GM23338 (cell line): ENCODE measurements around the gene CFAP157. TPM values are rescaled to one million over a fixed set of nuclear protein-coding genes. Genes with fewer than 3 reads are reported as not detected.
A peak's percentile ranks its signal among the peaks of the same experiment; 100 is the strongest.

ENCODE experiments used
- ATAC-seq: fragments of 200-7000 bp; cut with Tn5 transposase; 3 replicates; pipeline ENCODE4 v1.9.1; 2020
- DNase-seq: peaks from one replicate; pipeline ENCODE4 v3.0.0-alpha.2; 2015; ENCODE audit warnings: low spot score
- H2AFZ ChIP-seq: fragments of 200-600 bp; sonication (generic); 2 replicates; pipeline ENCODE4 v1.8.0; 2016; ENCODE audit warnings: antibody characterized with exemption, mild to moderate bottlenecking, moderate library complexity
- H3F3A ChIP-seq: fragments of 200-600 bp; sonication (generic); replicated peaks from 2 replicates; pipeline ENCODE4 v1.8.0; 2017; ENCODE audit warnings: antibody characterized with exemption, mixed run types, low read depth
- H3K27ac ChIP-seq: fragments of 200-600 bp; sonication (generic); 2 replicates; pipeline ENCODE4 v1.6.1; 2016; ENCODE audit warnings: low read depth
- H3K27me3 ChIP-seq: fragments of 200-600 bp; sonication (generic); 2 replicates; pipeline ENCODE4 v1.8.0; 2016; ENCODE audit warnings: mild to moderate bottlenecking, mixed run types, moderate library complexity; ENCODE audit not compliant: insufficient read depth
- H3K36me3 ChIP-seq: fragments of 200-600 bp; sonication (generic); 2 replicates; pipeline ENCODE4 v1.8.0; 2016; ENCODE audit warnings: mild to moderate bottlenecking; ENCODE audit not compliant: insufficient read depth
- H3K4me1 ChIP-seq: fragments of 200-600 bp; sonication (generic); 2 replicates; pipeline ENCODE4 v1.8.0; 2016; ENCODE audit warnings: mild to moderate bottlenecking, moderate library complexity; ENCODE audit not compliant: insufficient read depth
- H3K4me2 ChIP-seq: fragments of 200-600 bp; sonication (generic); 2 replicates; pipeline ENCODE4 v1.7.1; 2017; ENCODE audit warnings: mixed run types
- H3K4me3 ChIP-seq: fragments of 200-600 bp; sonication (generic); 2 replicates; pipeline ENCODE4 v1.6.1; 2016; ENCODE audit warnings: mixed run types
- H3K79me2 ChIP-seq: fragments of 200-600 bp; sonication (generic); replicated peaks from 2 replicates; pipeline ENCODE4 v1.8.0; 2017; ENCODE audit warnings: mild to moderate bottlenecking; ENCODE audit not compliant: insufficient read depth
- H3K9me2 ChIP-seq: fragments of 200-600 bp; sonication (generic); 2 replicates; pipeline ENCODE4 v1.8.0; 2017; ENCODE audit not compliant: insufficient read depth
- H4K20me1 ChIP-seq: fragments of 200-600 bp; sonication (generic); replicated peaks from 2 replicates; pipeline ENCODE4 v1.8.0; 2017; ENCODE audit warnings: mild to moderate bottlenecking; ENCODE audit not compliant: insufficient read depth
- H3K27ac Mint-ChIP-seq: 2 replicates; pipeline ENCODE4 v1.8.0; 2020; ENCODE audit warnings: inconsistent platforms, mild to moderate bottlenecking, moderate library complexity, mixed read lengths
- H3K27me3 Mint-ChIP-seq: 3 replicates; pipeline ENCODE4 v1.8.0; 2022; ENCODE audit warnings: low read depth, mild to moderate bottlenecking, moderate library complexity, mixed read lengths, inconsistent platforms; ENCODE audit not compliant: insufficient read depth, poor library complexity
- H3K36me3 Mint-ChIP-seq: 3 replicates; pipeline ENCODE4 v1.8.0; 2021; ENCODE audit warnings: low read depth, mild to moderate bottlenecking, inconsistent platforms, moderate library complexity, mixed read lengths
- H3K4me1 Mint-ChIP-seq: 3 replicates; pipeline ENCODE4 v1.8.0; 2020; ENCODE audit warnings: mild to moderate bottlenecking, inconsistent platforms, mixed read lengths
- H3K4me3 Mint-ChIP-seq: 3 replicates; pipeline ENCODE4 v1.8.0; 2021; ENCODE audit warnings: moderate library complexity, mild to moderate bottlenecking, inconsistent platforms, mixed read lengths
- H3K9me3 Mint-ChIP-seq: 3 replicates; pipeline ENCODE4 v1.8.0; 2020; ENCODE audit warnings: moderate library complexity, mild to moderate bottlenecking, inconsistent platforms, mixed read lengths
- EZH2 ChIP-seq: fragments of 200-600 bp; sonication (generic); IDR thresholded peaks from one replicate; pipeline ENCODE4 v1.8.0; 2017; ENCODE audit warnings: antibody characterized with exemption, mild to moderate bottlenecking, low read depth; ENCODE audit not compliant: unreplicated experiment
- POLR2AphosphoS5 ChIP-seq: IDR thresholded peaks from 2 replicates; pipeline ENCODE4 v1.6.1; 2016; ENCODE audit warnings: antibody characterized with exemption, low read depth
- STAT1 ChIP-seq: IDR thresholded peaks from one replicate; pipeline ENCODE4 v1.6.1; 2016; ENCODE audit warnings: antibody characterized with exemption; ENCODE audit not compliant: unreplicated experiment
- ZNF114 ChIP-seq: fragments of 250-450 bp; sonication (Bioruptor Pico); IDR thresholded peaks from 2 replicates; pipeline ENCODE4 v1.5.0; 2020; ENCODE audit warnings: mild to moderate bottlenecking, moderate library complexity
- ZNF331 ChIP-seq: fragments of 250-450 bp; sonication (Bioruptor Pico); IDR thresholded peaks from 2 replicates; pipeline ENCODE4 v1.5.0; 2020; ENCODE audit warnings: low read depth, mild to moderate bottlenecking, moderate library complexity
- polyA plus RNA-seq: library from polyadenylated mRNA; unstranded; fragments of >200 nt; fragmentation: Nextera tagmentation; extraction: Ambion mirVana; gene quantifications from 2 replicates; pipeline ENCODE4 v1.2.1, GENCODE V29; 2016
- total RNA-seq: library from RNA; depleted of rRNA; stranded (reverse); fragments of >200 nt; shearing (Covaris generic); gene quantifications from 2 replicates; pipeline ENCODE4 v1.2.3, GENCODE V29; 2014
- TF ChIP-seq, protein P1 (sequence below): IDR thresholded peaks from one replicate; pipeline ENCODE4 v1.6.1; 2018; ENCODE audit warnings: antibody characterized with exemption; ENCODE audit not compliant: unreplicated experiment
- TF ChIP-seq, protein P2 (sequence below): fragments of 250-450 bp; sonication (Bioruptor Pico); IDR thresholded peaks from 2 replicates; pipeline ENCODE4 v1.5.0; 2020; ENCODE audit warnings: mild to moderate bottlenecking, moderate library complexity
- TF ChIP-seq, protein P3 (sequence below): IDR thresholded peaks from 2 replicates; pipeline ENCODE4 v1.6.1; 2016; ENCODE audit warnings: antibody characterized with exemption

The CFAP157 gene
- total and polyA plus RNA-seq, 2 experiments from 2014 or later, result 0.17 to 0.55 TPM

DNA sequence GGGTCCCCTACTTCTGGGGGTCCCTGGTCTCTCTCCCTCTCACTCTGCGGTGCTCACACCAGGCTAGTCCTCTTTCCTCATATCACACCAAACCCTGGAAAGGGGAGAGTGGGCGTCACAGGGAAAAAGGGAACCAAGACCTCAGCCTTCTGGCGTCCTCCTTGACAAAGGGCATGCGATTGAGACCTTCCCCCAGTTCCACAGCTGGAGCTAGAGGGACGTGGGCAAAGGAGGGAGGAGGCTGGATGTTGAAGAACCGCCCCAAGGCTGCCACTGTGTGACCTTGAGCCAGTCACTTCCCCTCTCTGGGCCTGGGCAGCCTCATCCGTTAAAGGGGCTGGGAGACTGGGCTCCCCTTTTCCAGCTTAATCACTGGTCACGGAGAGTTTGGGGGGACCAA is 46.8 kb downstream of the CFAP157 start:
- no peaks in the 10 kb centered on the region for H3K9me3 Mint-ChIP-seq
- H3K36me3 Mint-ChIP-seq, result no peaks in the 10 kb centered on the region; the same call in 2 of the 3 replicates
- no peaks in the 10 kb centered on the region for H3F3A ChIP-seq
- peaks cover 14% of the 10 kb centered on the region for H3K27me3 ChIP-seq
- no peak overlapping the region for H3K27ac Mint-ChIP-seq
- H4K20me1 ChIP-seq, result peaks cover 21% of the 10 kb centered on the region
- TF ChIP-seq ZNF114 (CRISPR knock-in tag) (no peak), ZNF331 (CRISPR knock-in tag) (no peak), STAT1 (no peak), POLR2AphosphoS5 (no peak), EZH2 (no peak)
- TF ChIP-seq, protein P1, sequence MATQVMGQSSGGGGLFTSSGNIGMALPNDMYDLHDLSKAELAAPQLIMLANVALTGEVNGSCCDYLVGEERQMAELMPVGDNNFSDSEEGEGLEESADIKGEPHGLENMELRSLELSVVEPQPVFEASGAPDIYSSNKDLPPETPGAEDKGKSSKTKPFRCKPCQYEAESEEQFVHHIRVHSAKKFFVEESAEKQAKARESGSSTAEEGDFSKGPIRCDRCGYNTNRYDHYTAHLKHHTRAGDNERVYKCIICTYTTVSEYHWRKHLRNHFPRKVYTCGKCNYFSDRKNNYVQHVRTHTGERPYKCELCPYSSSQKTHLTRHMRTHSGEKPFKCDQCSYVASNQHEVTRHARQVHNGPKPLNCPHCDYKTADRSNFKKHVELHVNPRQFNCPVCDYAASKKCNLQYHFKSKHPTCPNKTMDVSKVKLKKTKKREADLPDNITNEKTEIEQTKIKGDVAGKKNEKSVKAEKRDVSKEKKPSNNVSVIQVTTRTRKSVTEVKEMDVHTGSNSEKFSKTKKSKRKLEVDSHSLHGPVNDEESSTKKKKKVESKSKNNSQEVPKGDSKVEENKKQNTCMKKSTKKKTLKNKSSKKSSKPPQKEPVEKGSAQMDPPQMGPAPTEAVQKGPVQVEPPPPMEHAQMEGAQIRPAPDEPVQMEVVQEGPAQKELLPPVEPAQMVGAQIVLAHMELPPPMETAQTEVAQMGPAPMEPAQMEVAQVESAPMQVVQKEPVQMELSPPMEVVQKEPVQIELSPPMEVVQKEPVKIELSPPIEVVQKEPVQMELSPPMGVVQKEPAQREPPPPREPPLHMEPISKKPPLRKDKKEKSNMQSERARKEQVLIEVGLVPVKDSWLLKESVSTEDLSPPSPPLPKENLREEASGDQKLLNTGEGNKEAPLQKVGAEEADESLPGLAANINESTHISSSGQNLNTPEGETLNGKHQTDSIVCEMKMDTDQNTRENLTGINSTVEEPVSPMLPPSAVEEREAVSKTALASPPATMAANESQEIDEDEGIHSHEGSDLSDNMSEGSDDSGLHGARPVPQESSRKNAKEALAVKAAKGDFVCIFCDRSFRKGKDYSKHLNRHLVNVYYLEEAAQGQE, result no peak
- TF ChIP-seq, protein P2, sequence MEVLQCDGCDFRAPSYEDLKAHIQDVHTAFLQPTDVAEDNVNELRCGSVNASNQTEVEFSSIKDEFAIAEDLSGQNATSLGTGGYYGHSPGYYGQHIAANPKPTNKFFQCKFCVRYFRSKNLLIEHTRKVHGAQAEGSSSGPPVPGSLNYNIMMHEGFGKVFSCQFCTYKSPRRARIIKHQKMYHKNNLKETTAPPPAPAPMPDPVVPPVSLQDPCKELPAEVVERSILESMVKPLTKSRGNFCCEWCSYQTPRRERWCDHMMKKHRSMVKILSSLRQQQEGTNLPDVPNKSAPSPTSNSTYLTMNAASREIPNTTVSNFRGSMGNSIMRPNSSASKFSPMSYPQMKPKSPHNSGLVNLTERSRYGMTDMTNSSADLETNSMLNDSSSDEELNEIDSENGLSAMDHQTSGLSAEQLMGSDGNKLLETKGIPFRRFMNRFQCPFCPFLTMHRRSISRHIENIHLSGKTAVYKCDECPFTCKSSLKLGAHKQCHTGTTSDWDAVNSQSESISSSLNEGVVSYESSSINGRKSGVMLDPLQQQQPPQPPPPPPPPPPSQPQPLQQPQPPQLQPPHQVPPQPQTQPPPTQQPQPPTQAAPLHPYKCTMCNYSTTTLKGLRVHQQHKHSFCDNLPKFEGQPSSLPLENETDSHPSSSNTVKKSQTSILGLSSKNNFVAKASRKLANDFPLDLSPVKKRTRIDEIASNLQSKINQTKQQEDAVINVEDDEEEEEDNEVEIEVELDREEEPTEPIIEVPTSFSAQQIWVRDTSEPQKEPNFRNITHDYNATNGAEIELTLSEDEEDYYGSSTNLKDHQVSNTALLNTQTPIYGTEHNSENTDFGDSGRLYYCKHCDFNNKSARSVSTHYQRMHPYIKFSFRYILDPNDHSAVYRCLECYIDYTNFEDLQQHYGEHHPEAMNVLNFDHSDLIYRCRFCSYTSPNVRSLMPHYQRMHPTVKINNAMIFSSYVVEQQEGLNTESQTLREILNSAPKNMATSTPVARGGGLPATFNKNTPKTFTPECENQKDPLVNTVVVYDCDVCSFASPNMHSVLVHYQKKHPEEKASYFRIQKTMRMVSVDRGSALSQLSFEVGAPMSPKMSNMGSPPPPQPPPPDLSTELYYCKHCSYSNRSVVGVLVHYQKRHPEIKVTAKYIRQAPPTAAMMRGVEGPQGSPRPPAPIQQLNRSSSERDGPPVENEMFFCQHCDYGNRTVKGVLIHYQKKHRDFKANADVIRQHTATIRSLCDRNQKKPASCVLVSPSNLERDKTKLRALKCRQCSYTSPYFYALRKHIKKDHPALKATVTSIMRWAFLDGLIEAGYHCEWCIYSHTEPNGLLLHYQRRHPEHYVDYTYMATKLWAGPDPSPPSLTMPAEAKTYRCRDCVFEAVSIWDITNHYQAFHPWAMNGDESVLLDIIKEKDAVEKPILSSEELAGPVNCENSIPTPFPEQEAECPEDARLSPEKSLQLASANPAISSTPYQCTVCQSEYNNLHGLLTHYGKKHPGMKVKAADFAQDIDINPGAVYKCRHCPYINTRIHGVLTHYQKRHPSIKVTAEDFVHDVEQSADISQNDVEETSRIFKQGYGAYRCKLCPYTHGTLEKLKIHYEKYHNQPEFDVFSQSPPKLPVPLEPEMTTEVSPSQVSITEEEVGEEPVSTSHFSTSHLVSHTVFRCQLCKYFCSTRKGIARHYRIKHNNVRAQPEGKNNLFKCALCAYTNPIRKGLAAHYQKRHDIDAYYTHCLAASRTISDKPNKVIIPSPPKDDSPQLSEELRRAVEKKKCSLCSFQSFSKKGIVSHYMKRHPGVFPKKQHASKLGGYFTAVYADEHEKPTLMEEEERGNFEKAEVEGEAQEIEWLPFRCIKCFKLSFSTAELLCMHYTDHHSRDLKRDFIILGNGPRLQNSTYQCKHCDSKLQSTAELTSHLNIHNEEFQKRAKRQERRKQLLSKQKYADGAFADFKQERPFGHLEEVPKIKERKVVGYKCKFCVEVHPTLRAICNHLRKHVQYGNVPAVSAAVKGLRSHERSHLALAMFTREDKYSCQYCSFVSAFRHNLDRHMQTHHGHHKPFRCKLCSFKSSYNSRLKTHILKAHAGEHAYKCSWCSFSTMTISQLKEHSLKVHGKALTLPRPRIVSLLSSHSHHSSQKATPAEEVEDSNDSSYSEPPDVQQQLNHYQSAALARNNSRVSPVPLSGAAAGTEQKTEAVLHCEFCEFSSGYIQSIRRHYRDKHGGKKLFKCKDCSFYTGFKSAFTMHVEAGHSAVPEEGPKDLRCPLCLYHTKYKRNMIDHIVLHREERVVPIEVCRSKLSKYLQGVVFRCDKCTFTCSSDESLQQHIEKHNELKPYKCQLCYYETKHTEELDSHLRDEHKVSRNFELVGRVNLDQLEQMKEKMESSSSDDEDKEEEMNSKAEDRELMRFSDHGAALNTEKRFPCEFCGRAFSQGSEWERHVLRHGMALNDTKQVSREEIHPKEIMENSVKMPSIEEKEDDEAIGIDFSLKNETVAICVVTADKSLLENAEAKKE, result no peak
- TF ChIP-seq, protein P3, sequence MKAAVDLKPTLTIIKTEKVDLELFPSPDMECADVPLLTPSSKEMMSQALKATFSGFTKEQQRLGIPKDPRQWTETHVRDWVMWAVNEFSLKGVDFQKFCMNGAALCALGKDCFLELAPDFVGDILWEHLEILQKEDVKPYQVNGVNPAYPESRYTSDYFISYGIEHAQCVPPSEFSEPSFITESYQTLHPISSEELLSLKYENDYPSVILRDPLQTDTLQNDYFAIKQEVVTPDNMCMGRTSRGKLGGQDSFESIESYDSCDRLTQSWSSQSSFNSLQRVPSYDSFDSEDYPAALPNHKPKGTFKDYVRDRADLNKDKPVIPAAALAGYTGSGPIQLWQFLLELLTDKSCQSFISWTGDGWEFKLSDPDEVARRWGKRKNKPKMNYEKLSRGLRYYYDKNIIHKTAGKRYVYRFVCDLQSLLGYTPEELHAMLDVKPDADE, result no peak
- peaks cover 14% of the 10 kb centered on the region for H3K27me3 Mint-ChIP-seq
- H3K27ac ChIP-seq, result no peak overlapping the region
- H3K4me3 Mint-ChIP-seq, result no peak overlapping the region; the same call in 2 of the 3 replicates
- H3K4me2 ChIP-seq, result peak overlapping the region; percentile 99
- no peaks in the 10 kb centered on the region for H3K79me2 ChIP-seq
- H3K4me1 ChIP-seq, result peaks cover 5% of the 10 kb centered on the region; the same call in 1 of the 2 replicates
- ATAC-seq (no peak), DNase-seq (no peak)
- no peaks in the 10 kb centered on the region for H3K9me2 ChIP-seq
- no peaks in the 10 kb centered on the region for H3K36me3 ChIP-seq
- H2AFZ ChIP-seq, result no peak overlapping the region
- no peaks in the 10 kb centered on the region; the same call in 2 of the 3 replicates for H3K4me1 Mint-ChIP-seq
- peak overlapping the region; percentile 96 for H3K4me3 ChIP-seq
